A673 (cell line): ENCODE results near the gene ARHGEF26. TPM values are rescaled to one million over a fixed set of nuclear protein-coding genes. Genes with fewer than 3 reads are reported as not detected.

ENCODE experiments used
- BruUV-seq: library from RNA; stranded (reverse); fragments of 400-500 nt; replicated peaks from 2 replicates; lab custom pipeline; 2021; lab: Mats Ljungman, UMichigan
- CTCF ChIA-PET: fragments of 300-600 bp; sonication (Branson Sonifier 250); formaldehyde crosslinking; loops from one replicate; lab custom pipeline; 2022; ENCODE audit warnings: antibody characterized with exemption; lab: Charles Lee
- POLR2A ChIA-PET: fragments of 300-600 bp; sonication (Branson Sonifier 250); formaldehyde crosslinking; loops from one replicate; lab custom pipeline; 2022; ENCODE audit warnings: antibody characterized with exemption; ENCODE audit not compliant: low non-redundant PET; lab: Charles Lee
- DNase-seq: peaks from one replicate; pipeline ENCODE4 v3.0.0-alpha.2; 2015; ENCODE audit warnings: low spot score
- H3K27ac ChIP-seq: fragments of 200-600 bp; sonication (generic); 2 replicates; pipeline ENCODE4 v1.5.1; 2016; ENCODE audit warnings: mixed run types, low read depth, mild to moderate bottlenecking, mixed read lengths, antibody characterized with exemption, low read length; ENCODE audit not compliant: poor library complexity, severe bottlenecking
- H3K27me3 ChIP-seq: fragments of 200-600 bp; sonication (generic); replicated peaks from 2 replicates; pipeline ENCODE4 v1.6.1; 2017; ENCODE audit warnings: mixed run types, low read depth, mild to moderate bottlenecking, mixed read lengths, antibody characterized with exemption, low read length; ENCODE audit not compliant: insufficient read depth, poor library complexity
- H3K36me3 ChIP-seq: fragments of 200-600 bp; sonication (generic); 2 replicates; pipeline ENCODE4 v1.6.1; 2016; ENCODE audit warnings: mixed run types, mild to moderate bottlenecking, mixed read lengths, antibody characterized with exemption, low read length; ENCODE audit not compliant: insufficient read depth, poor library complexity, severe bottlenecking
- H3K4me1 ChIP-seq: fragments of 200-600 bp; sonication (generic); 2 replicates; pipeline ENCODE4 v1.6.1; 2017; ENCODE audit warnings: mixed run types, mild to moderate bottlenecking, mixed read lengths, antibody characterized with exemption, low read length; ENCODE audit not compliant: insufficient read depth, poor library complexity, severe bottlenecking
- H3K4me3 ChIP-seq: fragments of 200-600 bp; sonication (generic); 2 replicates; pipeline ENCODE4 v1.5.1; 2016; ENCODE audit warnings: low read depth, mixed run types, mild to moderate bottlenecking, mixed read lengths, low read length; ENCODE audit not compliant: poor library complexity, severe bottlenecking
- H3K9me3 ChIP-seq: fragments of 200-600 bp; sonication (generic); 2 replicates; pipeline ENCODE4 v1.6.1; 2016; ENCODE audit warnings: mixed run types, low read depth, mild to moderate bottlenecking, mixed read lengths, antibody characterized with exemption, low read length; ENCODE audit not compliant: poor library complexity, severe bottlenecking
- CTCF ChIP-seq: fragments of 300-800, 200-600 bp; sonication (generic); conservative IDR thresholded peaks from 2 replicates; pipeline ENCODE4 v1.5.1; 2017; ENCODE audit warnings: low read depth, mild to moderate bottlenecking, antibody characterized with exemption, low read length, moderate library complexity, mixed read lengths
- EZH2 ChIP-seq: fragments of 200-600 bp; sonication (generic); IDR thresholded peaks from 2 replicates; pipeline ENCODE4 v1.6.1; 2017; ENCODE audit warnings: borderline replicate concordance, low read depth, mild to moderate bottlenecking, mixed read lengths, antibody characterized with exemption, low read length; ENCODE audit not compliant: poor library complexity, severe bottlenecking
- intact Hi-C: fragments of 100-400 bp; cut with micrococcal nuclease; formaldehyde crosslinking; loops from one replicate; pipeline ENCODE4 v1.10.0; 2022; ENCODE audit not compliant: unreplicated experiment
- total RNA-seq: library from RNA; stranded (reverse); gene quantifications from 2 replicates; pipeline ENCODE4 v1.2.3, GENCODE V29; 2021

The ARHGEF26 gene
- total RNA-seq, 1 experiment from 2014 or later = 15.9 TPM

GRCh38 chr3:154129625-154130024 is 8.4 kb downstream of the ARHGEF26 start:
- no peaks in the 10 kb centered on the region for H3K9me3 ChIP-seq
- intact Hi-C loops = no loop called here
- H3K36me3 ChIP-seq = peaks cover 5% of the 10 kb centered on the region
- H3K27me3 ChIP-seq = no peaks in the 10 kb centered on the region
- no TSS peak for BruUV-seq
- POLR2A ChIA-PET = no interaction called here
- no peak overlapping the region for H3K27ac ChIP-seq
- H3K4me3 ChIP-seq = no peak overlapping the region
- CTCF ChIA-PET = no interaction called here
- no peak for TF ChIP-seq CTCF
- no peak for TF ChIP-seq EZH2
- no peak for DNase-seq
- H3K4me1 ChIP-seq = peaks cover 24% of the 10 kb centered on the region

- CTCF ChIA-PET = no interaction called here
Observed at GRCh38 chr3:154130540-154130939, 9.3 kb downstream of the ARHGEF26 start.

GRCh38 chr3:154131830-154132229 is 10.6 kb downstream of the ARHGEF26 start:
- intact Hi-C loops = no loop called here

More at GRCh38 chr3:154130540-154130939, 9.3 kb downstream of the ARHGEF26 start:
- BruUV-seq = no TSS peak
- Histone ChIP-seq H3K4me3 (no peak overlapping the region), H3K27ac (no peak overlapping the region), H3K9me3 (no peaks in the 10 kb centered on the region), H3K36me3 (peaks cover 5% of the 10 kb centered on the region), H3K4me1 (peaks cover 21% of the 10 kb centered on the region), H3K27me3 (no peaks in the 10 kb centered on the region)
- POLR2A ChIA-PET = no interaction called here
- TF ChIP-seq EZH2 (no peak), CTCF (no peak)
- intact Hi-C loops = no loop called here
- DNase-seq = no peak

More at GRCh38 chr3:154131830-154132229, 10.6 kb downstream of the ARHGEF26 start:
- BruUV-seq = no TSS peak
- Histone ChIP-seq H3K36me3 (peaks cover 5% of the 10 kb centered on the region), H3K4me1 (peaks cover 21% of the 10 kb centered on the region), H3K27ac (no peak overlapping the region), H3K4me3 (no peak overlapping the region), H3K9me3 (no peaks in the 10 kb centered on the region), H3K27me3 (no peaks in the 10 kb centered on the region)
- TF ChIP-seq CTCF (no peak), EZH2 (no peak)
- POLR2A ChIA-PET = no interaction called here
- no peak for DNase-seq
- CTCF ChIA-PET = no interaction called here
